ENCODE results near the gene HKDC1. TPM values are rescaled to one million over a fixed set of nuclear protein-coding genes. Genes with fewer than 3 reads are reported as not detected.
A peak's percentile ranks its signal among the peaks of the same experiment; 100 is the strongest.
"Not testable (repeated sequence)": the region's sequence is repeated elsewhere in the genome, so short reads cannot be mapped to it uniquely, and the experiment has no call there.

HKDC1 gene
- total RNA-seq, 2 experiments from 2014 or later: 0.40 TPM; not detected in 1

DNA sequence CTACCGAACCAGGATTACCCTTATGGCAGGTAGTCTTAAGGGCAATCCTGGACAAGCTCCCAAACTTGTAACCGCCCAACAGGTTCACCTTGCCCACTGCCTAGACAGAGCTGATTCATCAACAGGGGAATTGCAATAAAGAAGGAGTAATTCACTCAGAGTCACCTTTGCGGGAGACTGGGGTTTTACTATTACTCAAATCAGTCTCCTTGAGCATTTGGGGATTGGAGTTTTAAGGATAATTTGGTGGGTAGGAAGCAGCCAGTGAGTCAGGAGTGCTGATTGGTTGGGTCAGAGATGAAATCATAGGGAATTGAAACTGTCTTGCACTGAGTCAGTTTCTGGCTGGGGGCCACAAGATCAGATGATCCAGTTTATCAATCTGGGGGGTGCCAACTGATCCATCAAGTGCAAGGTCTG, 83.5 kb downstream of the HKDC1 start:
- DNase-seq (peak; percentile 44), ATAC-seq (no peak)
- TF ChIP-seq, protein P1, sequence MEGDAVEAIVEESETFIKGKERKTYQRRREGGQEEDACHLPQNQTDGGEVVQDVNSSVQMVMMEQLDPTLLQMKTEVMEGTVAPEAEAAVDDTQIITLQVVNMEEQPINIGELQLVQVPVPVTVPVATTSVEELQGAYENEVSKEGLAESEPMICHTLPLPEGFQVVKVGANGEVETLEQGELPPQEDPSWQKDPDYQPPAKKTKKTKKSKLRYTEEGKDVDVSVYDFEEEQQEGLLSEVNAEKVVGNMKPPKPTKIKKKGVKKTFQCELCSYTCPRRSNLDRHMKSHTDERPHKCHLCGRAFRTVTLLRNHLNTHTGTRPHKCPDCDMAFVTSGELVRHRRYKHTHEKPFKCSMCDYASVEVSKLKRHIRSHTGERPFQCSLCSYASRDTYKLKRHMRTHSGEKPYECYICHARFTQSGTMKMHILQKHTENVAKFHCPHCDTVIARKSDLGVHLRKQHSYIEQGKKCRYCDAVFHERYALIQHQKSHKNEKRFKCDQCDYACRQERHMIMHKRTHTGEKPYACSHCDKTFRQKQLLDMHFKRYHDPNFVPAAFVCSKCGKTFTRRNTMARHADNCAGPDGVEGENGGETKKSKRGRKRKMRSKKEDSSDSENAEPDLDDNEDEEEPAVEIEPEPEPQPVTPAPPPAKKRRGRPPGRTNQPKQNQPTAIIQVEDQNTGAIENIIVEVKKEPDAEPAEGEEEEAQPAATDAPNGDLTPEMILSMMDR (IDR thresholded peaks at IDR 0.05): no peak
- Mint-ChIP-seq H3K27ac (no peak overlapping the region), H3K4me3 (no peak overlapping the region), H3K9me3 (no peaks in the 10 kb centered on the region), H3K27me3 (no peaks in the 10 kb centered on the region), H3K36me3 (ENCODE audit: low read depth) (no peaks in the 10 kb centered on the region), H3K4me1 (ENCODE audit: low read depth) (peaks cover 4% of the 10 kb centered on the region)
- POLR2A ChIA-PET: no interaction called here
- CTCF ChIA-PET: no interaction called here
- intact Hi-C loops (cut with micrococcal nuclease): no loop called here

DNA sequence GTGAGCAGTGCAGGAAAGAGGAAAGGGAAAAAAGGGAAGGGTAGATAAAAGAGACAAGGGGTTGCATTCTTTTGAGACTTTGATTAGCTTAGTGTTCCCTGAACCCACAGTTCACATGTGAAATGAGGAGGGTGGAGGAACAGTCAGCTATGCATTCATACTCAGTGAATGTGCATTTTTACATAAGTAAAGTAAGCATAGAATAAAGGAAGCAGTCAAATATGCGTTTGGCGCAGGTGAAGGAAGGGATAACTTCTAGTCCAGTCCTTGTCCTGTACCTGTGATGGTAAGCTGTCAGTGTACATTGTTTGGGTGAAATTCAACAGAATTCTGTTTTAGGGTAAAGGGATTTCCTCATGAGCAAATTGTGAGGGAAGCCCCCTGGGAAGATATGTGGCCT, 86.3 kb downstream of the HKDC1 start:
- ChIA-PET CTCF (interaction anchor here (0.9 to 1.1 kb wide), 2 partner anchors 18 to 34 kb away, joined by 3 read pairs; no protein-coding TSS in a partner anchor), POLR2A (no interaction called here)
- Mint-ChIP-seq H3K36me3 (ENCODE audit: low read depth) (no peaks in the 10 kb centered on the region), H3K9me3 (no peaks in the 10 kb centered on the region), H3K4me3 (no peak overlapping the region), H3K27ac (no peak overlapping the region), H3K27me3 (no peaks in the 10 kb centered on the region), H3K4me1 (ENCODE audit: low read depth) (peaks cover 4% of the 10 kb centered on the region)
- intact Hi-C loops (cut with micrococcal nuclease): no loop called here
- TF ChIP-seq, protein P1 (IDR thresholded peaks at IDR 0.05): no peak
- DNase-seq (no peak), ATAC-seq (no peak)

DNA sequence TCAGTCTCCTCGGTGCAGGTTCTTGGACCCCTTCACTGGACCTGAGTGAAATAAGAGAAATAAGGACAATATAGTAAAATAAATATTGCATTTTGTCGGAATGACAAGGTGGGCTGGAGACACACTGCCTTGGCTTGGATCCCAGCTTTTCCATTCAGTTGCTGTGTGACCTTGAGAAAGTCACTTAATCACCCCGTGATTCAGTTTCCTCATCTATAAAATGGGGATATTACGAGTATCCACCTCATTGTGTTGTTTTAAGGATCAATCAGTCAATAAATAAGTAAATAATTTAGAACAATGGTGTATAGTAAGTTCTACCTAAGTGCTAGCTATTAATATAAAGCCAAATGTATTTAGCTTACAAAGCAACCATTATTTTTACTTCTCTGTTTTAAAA, 87.3 kb downstream of the HKDC1 start:
- ATAC-seq: no peak
- intact Hi-C loops (cut with micrococcal nuclease): no loop called here
- no peak for DNase-seq
- TF ChIP-seq, protein P1 (IDR thresholded peaks at IDR 0.05): no peak
- Mint-ChIP-seq H3K4me1 (ENCODE audit: low read depth) (peaks cover 4% of the 10 kb centered on the region), H3K36me3 (ENCODE audit: low read depth) (no peaks in the 10 kb centered on the region), H3K27ac (no peak overlapping the region), H3K4me3 (no peak overlapping the region), H3K27me3 (no peaks in the 10 kb centered on the region), H3K9me3 (no peaks in the 10 kb centered on the region)
- ChIA-PET POLR2A (no interaction called here), CTCF (interaction anchor here (0.9 to 1.1 kb wide), 2 partner anchors 19 to 33 kb away, joined by 3 read pairs; no protein-coding TSS in a partner anchor)

DNA sequence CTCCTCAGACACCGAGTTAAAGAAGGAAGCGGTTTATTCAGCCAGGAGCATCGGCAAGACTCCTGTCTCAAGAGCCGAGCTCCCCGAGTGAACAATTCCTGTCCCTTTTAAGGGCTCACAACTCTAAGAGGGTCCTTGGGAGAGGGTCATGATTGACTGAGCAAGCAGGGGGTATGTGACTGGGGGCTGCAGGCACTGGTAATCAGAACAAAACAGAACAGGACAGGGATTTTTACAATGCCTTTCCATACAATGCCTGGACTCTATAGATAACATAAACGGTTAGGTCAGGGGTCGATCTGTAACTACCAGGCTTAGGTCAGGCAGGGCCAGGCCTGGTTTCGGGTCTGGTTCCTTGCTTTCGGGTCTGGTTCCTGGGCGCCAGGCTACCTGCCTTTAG, 88.2 kb downstream of the HKDC1 start:
- H3K4me3 Mint-ChIP-seq; H3K9me3 Mint-ChIP-seq; H3K27me3 Mint-ChIP-seq; DNase-seq; intact Hi-C loops (cut with micrococcal nuclease); CTCF ChIA-PET; ATAC-seq; H3K27ac Mint-ChIP-seq; POLR2A ChIA-PET; H3K4me1 Mint-ChIP-seq (ENCODE audit: low read depth); H3K36me3 Mint-ChIP-seq (ENCODE audit: low read depth): not testable (repeated sequence)

DNA sequence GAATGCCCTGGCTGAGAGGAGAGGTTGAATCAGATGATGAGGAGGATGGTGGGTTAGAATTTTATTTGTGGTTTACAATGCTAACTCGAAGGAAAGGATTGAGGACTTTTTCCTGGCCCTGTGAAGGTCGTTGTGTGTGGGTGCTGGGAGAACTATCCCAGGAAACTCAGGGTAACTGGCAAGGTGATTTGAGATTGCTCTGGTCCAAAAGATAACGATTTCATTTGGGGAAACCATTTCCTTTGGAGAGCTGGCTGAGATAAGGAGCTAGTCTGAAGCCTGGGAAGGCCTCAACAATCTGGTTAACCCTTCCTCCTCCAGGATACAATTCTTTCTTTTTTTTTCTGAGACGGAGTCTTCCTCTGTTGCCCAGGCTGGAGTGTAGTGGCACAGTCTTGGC, 91.2 kb downstream of the HKDC1 start:
- TF ChIP-seq, protein P1 (IDR thresholded peaks at IDR 0.05): no peak
- Mint-ChIP-seq H3K4me3 (no peak overlapping the region), H3K36me3 (ENCODE audit: low read depth) (no peaks in the 10 kb centered on the region), H3K27me3 (no peaks in the 10 kb centered on the region), H3K27ac (no peak overlapping the region), H3K4me1 (ENCODE audit: low read depth) (peaks cover 11% of the 10 kb centered on the region), H3K9me3 (no peaks in the 10 kb centered on the region)
- DNase-seq (no peak), ATAC-seq (no peak)
- CTCF ChIA-PET: no interaction called here
- POLR2A ChIA-PET: no interaction called here
- intact Hi-C loops (cut with micrococcal nuclease): no loop called here

DNA sequence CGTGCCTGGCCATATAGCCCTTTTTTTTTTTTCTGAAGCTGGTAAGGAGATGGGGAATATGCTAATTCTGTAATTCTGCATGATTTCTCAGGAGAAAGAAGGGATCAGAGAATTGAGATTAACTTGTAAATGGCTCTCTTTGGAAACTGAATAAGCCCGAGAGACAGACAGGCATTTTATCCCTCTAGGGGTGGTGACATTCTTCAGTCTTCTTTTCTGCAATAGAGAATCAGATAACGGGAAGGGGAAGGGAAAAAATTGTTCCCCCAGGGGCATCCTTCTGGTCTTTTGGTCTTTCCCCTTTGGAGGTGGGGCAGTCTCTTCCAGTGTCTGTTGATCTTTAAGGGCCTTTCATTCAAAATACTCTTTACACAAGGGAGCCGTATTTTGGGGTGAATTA, 92.4 kb downstream of the HKDC1 start:
- DNase-seq (no peak), ATAC-seq (no peak)
- H3K27me3 Mint-ChIP-seq: no peaks in the 10 kb centered on the region
- H3K4me1 Mint-ChIP-seq (ENCODE audit: low read depth): peaks cover 23% of the 10 kb centered on the region
- TF ChIP-seq, protein P1 (IDR thresholded peaks at IDR 0.05): no peak
- POLR2A ChIA-PET: no interaction called here
- CTCF ChIA-PET: no interaction called here
- intact Hi-C loops (cut with micrococcal nuclease): no loop called here
- no peaks in the 10 kb centered on the region for H3K36me3 Mint-ChIP-seq (ENCODE audit: low read depth)
- no peak overlapping the region for H3K27ac Mint-ChIP-seq
- H3K4me3 Mint-ChIP-seq: no peak overlapping the region
- H3K9me3 Mint-ChIP-seq: no peaks in the 10 kb centered on the region

Measured in activated CD8-positive, alpha-beta T cell treated with anti-CD3 and anti-CD28 coated beads for 36 hours (primary cell).